ENCODE measurements around the gene PHC2.

Gene PHC2

DNA sequence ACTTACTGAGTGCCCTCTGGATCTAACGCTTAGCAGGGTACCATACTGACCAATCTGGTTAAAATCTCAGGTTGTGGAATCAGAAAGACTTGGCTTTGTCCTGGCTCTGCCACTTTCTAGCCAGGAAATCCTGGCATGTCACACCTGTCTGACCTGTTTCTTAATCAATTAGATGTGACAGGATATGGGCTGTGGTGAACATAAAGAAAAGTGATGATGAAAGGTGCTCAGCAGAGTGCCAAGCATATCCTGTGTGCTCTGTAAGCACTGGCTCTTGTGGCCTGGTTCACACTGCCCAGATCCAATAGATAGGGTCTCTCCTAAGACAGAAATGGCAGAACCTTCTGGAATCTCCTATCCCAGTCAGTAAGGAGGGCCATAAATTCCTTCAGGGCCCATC lies 53.9 kb downstream of the PHC2 start:
- no peaks in the 10 kb centered on the region for H3K9me3 ChIP-seq (ENCODE audit: insufficient read depth, low read depth, low read length)

GRCh38 chr1:33375316-33375715 lies 55.6 kb downstream of the PHC2 start:
- H3K4me1 ChIP-seq (ENCODE audit: insufficient read depth, low read length) = peaks cover 3% of the 10 kb centered on the region; the same call in 1 of the 2 replicates
- WGBS = 93% methylated on average over 9 of the region's 9 CpGs
- no peaks in the 10 kb centered on the region for H3K9me3 ChIP-seq (ENCODE audit: insufficient read depth, low read depth, low read length)
- no peak overlapping the region for H3K9ac ChIP-seq (ENCODE audit: low read depth, low read length)
- H3K36me3 ChIP-seq (ENCODE audit: insufficient read depth, low read length) = no peaks in the 10 kb centered on the region
- no peak overlapping the region for H3K4me3 ChIP-seq (ENCODE audit: low read length)
- no peak overlapping the region for H3K27ac ChIP-seq (ENCODE audit: low read depth, low read length)
- no peaks in the 10 kb centered on the region for H3K27me3 ChIP-seq (ENCODE audit: insufficient read depth, low read length)

More for the DNA sequence above, 53.9 kb downstream of the PHC2 start:
- Histone ChIP-seq H3K4me3 (ENCODE audit: low read length) (no peak overlapping the region), H3K9ac (ENCODE audit: low read depth, low read length) (no peak overlapping the region), H3K27ac (ENCODE audit: low read depth, low read length) (no peak overlapping the region), H3K36me3 (ENCODE audit: insufficient read depth, low read length) (no peaks in the 10 kb centered on the region), H3K27me3 (ENCODE audit: insufficient read depth, low read length) (no peaks in the 10 kb centered on the region), H3K4me1 (ENCODE audit: insufficient read depth, low read length) (peaks cover 3% of the 10 kb centered on the region; the same call in 1 of the 2 replicates)
- 95% methylated on average over 1 of the region's 1 CpG for WGBS

- Histone ChIP-seq H3K9ac (ENCODE audit: low read depth, low read length) (no peak overlapping the region), H3K27ac (ENCODE audit: low read depth, low read length) (no peak overlapping the region), H3K36me3 (ENCODE audit: insufficient read depth, low read length) (no peaks in the 10 kb centered on the region), H3K4me3 (ENCODE audit: low read length) (no peak overlapping the region), H3K9me3 (ENCODE audit: insufficient read depth, low read depth, low read length) (no peaks in the 10 kb centered on the region), H3K4me1 (ENCODE audit: insufficient read depth, low read length) (peaks cover 3% of the 10 kb centered on the region; the same call in 1 of the 2 replicates), H3K27me3 (ENCODE audit: insufficient read depth, low read length) (no peaks in the 10 kb centered on the region)
- 92% methylated on average over 5 of the region's 5 CpGs for WGBS
Observed at GRCh38 chr1:33374336-33375105, 56.4 kb downstream of the PHC2 start.

GRCh38 chr1:33373606-33374005 lies 57.3 kb downstream of the PHC2 start:
- WGBS = 92% methylated on average over 4 of the region's 4 CpGs
- Histone ChIP-seq H3K9me3 (ENCODE audit: insufficient read depth, low read depth, low read length) (no peaks in the 10 kb centered on the region), H3K9ac (ENCODE audit: low read depth, low read length) (no peak overlapping the region), H3K36me3 (ENCODE audit: insufficient read depth, low read length) (no peaks in the 10 kb centered on the region), H3K4me3 (ENCODE audit: low read length) (no peak overlapping the region), H3K27me3 (ENCODE audit: insufficient read depth, low read length) (no peaks in the 10 kb centered on the region), H3K4me1 (ENCODE audit: insufficient read depth, low read length) (no peaks in the 10 kb centered on the region), H3K27ac (ENCODE audit: low read depth, low read length) (no peak overlapping the region)

DNA sequence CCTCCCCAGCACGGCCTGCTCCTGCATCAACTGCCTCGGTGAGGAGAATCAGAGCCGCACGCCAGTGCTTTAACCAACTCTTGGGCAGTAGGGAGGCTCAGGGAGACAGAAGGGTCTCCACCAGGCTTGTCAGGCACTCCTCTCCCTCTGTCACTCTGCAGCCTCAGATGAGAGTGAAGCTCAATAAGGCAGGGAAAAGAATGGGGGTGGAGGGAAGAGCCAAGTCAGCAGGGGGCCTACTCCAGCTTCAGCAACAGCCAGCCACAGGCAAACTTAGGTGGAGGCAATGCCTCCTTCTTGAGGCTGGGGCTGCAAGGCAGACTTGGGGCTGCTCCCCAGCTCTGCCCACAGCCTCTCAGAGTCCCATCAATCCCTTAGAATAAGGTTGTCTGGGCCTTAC lies 58.2 kb downstream of the PHC2 start:
- Histone ChIP-seq H3K9ac (ENCODE audit: low read depth, low read length) (no peak overlapping the region), H3K4me3 (ENCODE audit: low read length) (no peak overlapping the region), H3K36me3 (ENCODE audit: insufficient read depth, low read length) (no peaks in the 10 kb centered on the region), H3K4me1 (ENCODE audit: insufficient read depth, low read length) (no peaks in the 10 kb centered on the region), H3K27ac (ENCODE audit: low read depth, low read length) (no peak overlapping the region), H3K9me3 (ENCODE audit: insufficient read depth, low read depth, low read length) (no peaks in the 10 kb centered on the region), H3K27me3 (ENCODE audit: insufficient read depth, low read length) (no peaks in the 10 kb centered on the region)
- 84% methylated on average over 4 of the region's 4 CpGs for WGBS

- no peak overlapping the region for H3K27ac ChIP-seq (ENCODE audit: low read depth, low read length)
- H3K4me3 ChIP-seq (ENCODE audit: low read length) = no peak overlapping the region
- H3K27me3 ChIP-seq (ENCODE audit: insufficient read depth, low read length) = no peaks in the 10 kb centered on the region
- 94% methylated on average over 12 of the region's 12 CpGs for WGBS
- H3K9ac ChIP-seq (ENCODE audit: low read depth, low read length) = no peak overlapping the region
- H3K36me3 ChIP-seq (ENCODE audit: insufficient read depth, low read length) = no peaks in the 10 kb centered on the region
- peaks cover 2% of the 10 kb centered on the region; the same call in 1 of the 2 replicates for H3K4me1 ChIP-seq (ENCODE audit: insufficient read depth, low read length)
- H3K9me3 ChIP-seq (ENCODE audit: insufficient read depth, low read depth, low read length) = no peaks in the 10 kb centered on the region
Observed at GRCh38 chr1:33372162-33372561, 58.7 kb downstream of the PHC2 start.

- no peak overlapping the region for H3K4me3 ChIP-seq (ENCODE audit: low read length)
- no peak overlapping the region for H3K27ac ChIP-seq (ENCODE audit: low read depth, low read length)
- WGBS = 95% methylated on average over 9 of the region's 9 CpGs
- H3K27me3 ChIP-seq (ENCODE audit: insufficient read depth, low read length) = no peaks in the 10 kb centered on the region
- no peak overlapping the region for H3K9ac ChIP-seq (ENCODE audit: low read depth, low read length)
- no peaks in the 10 kb centered on the region for H3K36me3 ChIP-seq (ENCODE audit: insufficient read depth, low read length)
- no peaks in the 10 kb centered on the region for H3K9me3 ChIP-seq (ENCODE audit: insufficient read depth, low read depth, low read length)
- peaks cover 2% of the 10 kb centered on the region; the same call in 1 of the 2 replicates for H3K4me1 ChIP-seq (ENCODE audit: insufficient read depth, low read length)
Observed at GRCh38 chr1:33371334-33371733, 59.6 kb downstream of the PHC2 start.

DNA sequence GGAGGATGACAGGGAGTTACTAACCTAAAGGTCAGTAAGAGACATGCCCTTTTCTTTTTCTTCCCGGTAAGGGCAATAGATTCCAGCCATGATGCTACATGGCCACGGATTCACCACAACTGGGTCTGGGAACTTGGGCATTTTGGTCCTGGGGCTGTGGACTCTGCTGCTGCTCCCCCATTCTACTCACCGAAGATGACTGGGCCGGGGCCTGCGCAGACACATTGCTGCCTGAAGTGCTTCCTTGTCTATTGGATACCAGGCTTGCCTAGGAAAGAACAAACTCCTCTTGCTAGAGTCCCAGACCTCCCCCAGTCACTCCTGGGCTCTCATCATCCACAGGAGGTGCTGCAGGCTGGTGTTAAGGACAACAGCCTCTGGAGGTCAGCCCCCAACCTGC lies 60.1 kb downstream of the PHC2 start:
- H3K9ac ChIP-seq (ENCODE audit: low read depth, low read length) = no peak overlapping the region
- H3K36me3 ChIP-seq (ENCODE audit: insufficient read depth, low read length) = no peaks in the 10 kb centered on the region; the same call in 1 of the 2 replicates
- H3K4me1 ChIP-seq (ENCODE audit: insufficient read depth, low read length) = peaks cover 2% of the 10 kb centered on the region; the same call in 1 of the 2 replicates
- no peaks in the 10 kb centered on the region for H3K27me3 ChIP-seq (ENCODE audit: insufficient read depth, low read length)
- 96% methylated on average over 5 of the region's 5 CpGs for WGBS
- H3K4me3 ChIP-seq (ENCODE audit: low read length) = no peak overlapping the region
- H3K27ac ChIP-seq (ENCODE audit: low read depth, low read length) = no peak overlapping the region
- no peaks in the 10 kb centered on the region for H3K9me3 ChIP-seq (ENCODE audit: insufficient read depth, low read depth, low read length)

- Histone ChIP-seq H3K27ac (ENCODE audit: low read depth, low read length) (no peak overlapping the region), H3K36me3 (ENCODE audit: insufficient read depth, low read length) (no peaks in the 10 kb centered on the region; the same call in 1 of the 2 replicates), H3K9me3 (ENCODE audit: insufficient read depth, low read depth, low read length) (no peaks in the 10 kb centered on the region), H3K27me3 (ENCODE audit: insufficient read depth, low read length) (no peaks in the 10 kb centered on the region), H3K4me1 (ENCODE audit: insufficient read depth, low read length) (peaks cover 4% of the 10 kb centered on the region; the same call in 1 of the 2 replicates), H3K9ac (ENCODE audit: low read depth, low read length) (no peak overlapping the region), H3K4me3 (ENCODE audit: low read length) (no peak overlapping the region)
- 87% methylated on average over 4 of the region's 4 CpGs for WGBS
Observed at GRCh38 chr1:33370301-33370700, 60.6 kb downstream of the PHC2 start.

GRCh38 chr1:33369764-33370163 lies 61.1 kb downstream of the PHC2 start:
- Histone ChIP-seq H3K27ac (ENCODE audit: low read depth, low read length) (no peak overlapping the region), H3K4me3 (ENCODE audit: low read length) (no peak overlapping the region), H3K9ac (ENCODE audit: low read depth, low read length) (no peak overlapping the region), H3K36me3 (ENCODE audit: insufficient read depth, low read length) (no peaks in the 10 kb centered on the region; the same call in 1 of the 2 replicates), H3K27me3 (ENCODE audit: insufficient read depth, low read length) (no peaks in the 10 kb centered on the region), H3K9me3 (ENCODE audit: insufficient read depth, low read depth, low read length) (no peaks in the 10 kb centered on the region), H3K4me1 (ENCODE audit: insufficient read depth, low read length) (peaks cover 10% of the 10 kb centered on the region; the same call in 1 of the 2 replicates)
- 92% methylated on average over 2 of the region's 2 CpGs for WGBS

- no peak overlapping the region for H3K9ac ChIP-seq (ENCODE audit: low read depth, low read length)
- H3K36me3 ChIP-seq (ENCODE audit: insufficient read depth, low read length) = no peaks in the 10 kb centered on the region; the same call in 1 of the 2 replicates
- no peak overlapping the region for H3K4me3 ChIP-seq (ENCODE audit: low read length)
- WGBS = 91% methylated on average over 9 of the region's 9 CpGs
- no peaks in the 10 kb centered on the region for H3K9me3 ChIP-seq (ENCODE audit: insufficient read depth, low read depth, low read length)
- no peaks in the 10 kb centered on the region for H3K27me3 ChIP-seq (ENCODE audit: insufficient read depth, low read length)
- H3K27ac ChIP-seq (ENCODE audit: low read depth, low read length) = no peak overlapping the region
- H3K4me1 ChIP-seq (ENCODE audit: insufficient read depth, low read length) = peaks cover 17% of the 10 kb centered on the region
Observed at GRCh38 chr1:33369081-33369480, 61.8 kb downstream of the PHC2 start.

Measured in HUES64 (cell line).